ENCODE data around the gene USP9X.
"Not testable (repeated sequence)": the region's sequence is repeated elsewhere in the genome, so short reads cannot be mapped to it uniquely, and the experiment has no call there.

Gene USP9X

DNA sequence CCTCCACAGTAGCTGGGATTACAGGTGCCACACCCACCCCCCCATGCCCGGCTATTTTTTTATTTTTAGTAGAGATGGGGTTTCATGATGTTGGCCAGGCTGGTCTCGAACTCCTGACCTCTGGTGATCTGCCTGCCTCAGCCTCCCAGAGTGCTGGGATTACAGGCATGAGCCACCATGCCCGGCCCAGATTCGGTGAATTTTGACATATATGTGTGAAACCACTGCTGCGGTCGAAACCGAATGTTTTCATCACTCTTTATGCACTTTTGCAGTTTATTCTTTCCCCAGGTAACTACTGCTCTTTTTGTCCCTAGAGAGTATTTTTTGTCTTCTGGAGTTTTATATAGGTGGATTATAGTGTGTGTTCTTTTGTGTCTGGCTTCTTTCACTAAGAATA, 101.7 kb downstream of the USP9X start:
- DNase-seq (ENCODE audit: low spot score) = not testable (repeated sequence)

- DNase-seq (ENCODE audit: low spot score) = no peak
Measured at GRCh38 chrX:41189156-41189555, 103.9 kb downstream of the USP9X start.

- DNase-seq (ENCODE audit: low spot score) = no peak
Measured at GRCh38 chrX:41192880-41193279, 107.6 kb downstream of the USP9X start.

DNA sequence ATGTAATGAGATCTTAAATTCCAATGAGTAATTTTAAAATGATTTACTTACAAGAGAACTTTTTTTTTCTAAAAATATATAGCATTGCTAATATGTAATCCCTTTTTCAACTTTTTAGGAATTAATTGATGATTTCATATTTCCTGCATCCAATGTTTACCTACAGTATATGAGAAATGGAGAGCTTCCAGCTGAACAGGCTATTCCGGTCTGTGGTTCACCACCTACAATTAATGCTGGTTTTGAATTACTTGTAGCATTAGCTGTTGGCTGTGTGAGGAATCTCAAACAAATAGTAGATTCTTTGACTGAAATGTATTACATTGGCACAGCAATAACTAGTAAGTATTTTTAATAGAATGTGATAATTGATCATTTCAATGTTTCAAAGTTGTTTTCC, 113.2 kb downstream of the USP9X start:
- DNase-seq (ENCODE audit: low spot score) = no peak

GRCh38 chrX:41200785-41201184, 115.5 kb downstream of the USP9X start:
- DNase-seq (ENCODE audit: low spot score) = no peak

DNA sequence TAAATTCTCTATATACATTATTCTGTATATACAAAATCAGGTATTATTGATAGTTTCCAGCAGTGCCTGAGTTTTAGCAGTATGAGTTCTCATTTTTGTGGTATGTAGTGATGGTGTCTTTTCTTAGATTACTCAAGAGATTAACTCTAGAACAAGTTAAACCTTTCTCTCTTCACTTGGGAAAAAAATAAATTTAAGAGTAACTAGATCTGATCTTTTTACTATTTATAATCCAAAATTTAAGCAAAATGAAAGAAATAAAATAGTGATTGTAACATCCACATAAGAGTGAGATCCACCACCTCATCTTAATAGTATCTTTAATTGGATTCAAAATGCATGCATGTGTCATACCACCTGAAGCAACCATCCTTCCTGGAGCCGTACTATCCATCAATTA, 124.6 kb downstream of the USP9X start:
- no peak for DNase-seq (ENCODE audit: low spot score)

DNA sequence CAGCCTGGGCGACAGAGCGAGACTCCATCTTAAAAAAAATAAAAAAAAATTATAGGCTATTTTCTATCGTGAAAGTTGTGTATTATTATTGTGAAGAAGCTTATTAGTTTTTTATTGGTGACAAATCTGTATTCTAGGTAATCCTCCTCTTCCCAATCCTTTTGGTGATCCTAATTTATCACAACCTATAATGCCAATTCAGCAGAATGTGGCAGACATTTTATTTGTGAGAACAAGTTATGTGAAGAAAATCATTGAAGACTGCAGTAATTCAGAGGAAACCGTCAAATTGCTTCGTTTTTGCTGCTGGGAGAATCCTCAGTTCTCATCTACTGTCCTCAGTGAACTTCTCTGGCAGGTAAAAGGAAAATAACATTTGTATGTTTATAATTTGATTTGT, 139.4 kb downstream of the USP9X start:
- DNase-seq (ENCODE audit: low spot score) = no peak

GRCh38 chrX:41233988-41234387, 148.7 kb downstream of the USP9X start:
- DNase-seq (ENCODE audit: low spot score) = no peak

DNA sequence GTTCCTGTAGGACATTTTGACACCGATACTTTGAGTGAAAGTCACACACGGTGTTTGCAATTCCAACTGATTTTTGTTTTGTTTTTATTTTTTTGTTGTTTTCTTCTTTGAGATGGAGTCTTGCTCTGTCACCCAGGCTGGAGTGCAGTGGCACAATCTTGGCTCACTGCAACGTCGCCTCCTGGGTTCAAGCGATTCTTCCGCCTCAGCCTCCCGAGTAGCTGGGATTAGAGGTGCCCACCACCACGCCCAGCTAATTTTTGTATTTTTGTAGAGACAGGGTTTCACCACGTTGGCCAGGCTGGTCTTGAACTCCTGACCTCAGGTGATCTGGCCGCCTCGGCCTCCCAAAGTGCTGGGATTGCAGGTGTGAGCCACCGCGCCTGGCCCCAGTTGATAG, 149.2 kb downstream of the USP9X start:
- DNase-seq (ENCODE audit: low spot score) = not testable (repeated sequence)

DNA sequence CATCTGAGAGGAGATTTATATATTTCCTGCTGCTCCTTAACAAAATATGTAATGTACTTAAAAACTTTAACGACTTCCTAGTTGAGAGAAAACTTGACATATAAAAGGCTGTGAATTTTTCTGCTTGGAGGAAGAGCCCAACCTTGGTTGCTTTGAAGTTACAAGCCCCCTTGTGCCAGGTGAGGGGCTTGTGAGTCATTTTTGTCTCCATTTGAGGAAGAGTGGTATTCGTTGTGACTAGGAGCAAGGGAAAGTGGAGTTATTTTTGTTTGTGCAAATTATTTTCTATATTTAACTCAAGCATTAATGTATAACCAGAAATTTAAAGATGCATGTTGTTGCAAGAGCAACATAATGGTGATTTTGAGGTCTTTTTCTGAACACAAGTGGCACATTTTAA, 149.7 kb downstream of the USP9X start:
- no peak for DNase-seq (ENCODE audit: low spot score)

DNA sequence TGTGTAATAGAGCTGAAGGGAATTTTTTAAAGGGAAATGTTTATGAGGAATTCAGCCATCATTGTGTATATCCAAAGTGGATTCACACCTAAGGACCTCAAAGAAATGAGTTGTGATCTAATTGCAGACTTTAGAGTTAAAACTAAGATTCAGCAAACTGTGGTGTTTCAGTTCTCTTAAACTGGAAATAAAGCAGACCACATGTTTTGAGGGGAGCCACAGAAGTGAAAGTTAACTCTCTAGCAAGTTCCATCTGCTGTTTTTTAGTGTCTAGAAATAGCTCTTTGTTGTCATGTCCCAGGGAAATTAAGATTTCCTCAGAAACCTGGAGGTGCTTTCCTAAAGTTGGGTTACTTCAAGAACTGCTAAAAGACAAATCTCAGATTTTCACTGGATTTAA, 151.4 kb downstream of the USP9X start:
- DNase-seq (ENCODE audit: low spot score) = no peak

GRCh38 chrX:41240509-41240908, 155.3 kb downstream of the USP9X start:
- DNase-seq (ENCODE audit: low spot score) = no peak

DNA sequence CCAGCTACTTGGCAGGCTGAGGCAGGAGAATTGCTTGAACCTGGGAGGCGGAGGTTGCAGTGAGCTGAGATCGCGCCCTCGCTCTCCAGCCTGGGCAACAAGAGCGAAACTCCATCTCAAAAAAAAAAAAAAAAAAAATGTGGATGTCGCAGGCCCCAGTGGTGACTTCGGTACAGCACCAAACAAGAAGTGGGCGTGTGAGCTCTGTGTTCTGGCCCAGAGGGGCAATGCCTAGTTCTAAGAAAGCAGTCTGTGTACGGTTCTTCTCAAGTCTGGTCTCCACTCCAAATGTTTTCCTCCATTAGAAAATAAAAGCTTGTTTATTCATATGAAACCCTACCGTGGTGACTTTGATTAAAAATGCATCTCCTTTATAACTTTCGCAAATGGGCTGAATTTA, 156.7 kb downstream of the USP9X start:
- DNase-seq (ENCODE audit: low spot score) = no peak

GRCh38 chrX:41245641-41246040, 160.4 kb downstream of the USP9X start:
- no peak for DNase-seq (ENCODE audit: low spot score)

DNA sequence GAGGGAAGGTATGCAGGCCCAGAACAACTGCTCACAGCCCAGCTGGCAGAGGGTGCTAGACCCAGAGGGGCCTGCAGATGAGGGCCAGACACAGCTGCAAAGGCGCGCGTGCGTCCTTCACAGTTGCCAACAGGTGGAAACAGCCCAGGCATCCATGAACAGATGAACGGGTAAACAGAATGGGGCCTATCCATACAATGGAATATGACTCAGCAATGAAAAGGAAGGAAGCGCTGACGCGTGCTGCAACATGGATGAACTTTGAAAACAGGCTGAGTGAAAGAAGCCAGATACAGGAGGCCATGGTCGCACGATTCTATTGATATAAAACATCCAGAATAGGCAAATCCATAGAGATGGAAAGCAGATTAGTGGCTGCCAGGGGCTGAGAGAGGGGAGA, 165.6 kb downstream of the USP9X start:
- DNase-seq (ENCODE audit: low spot score) = no peak

- no peak for DNase-seq (ENCODE audit: low spot score)
Measured at GRCh38 chrX:41257801-41258200, 172.6 kb downstream of the USP9X start.

DNA sequence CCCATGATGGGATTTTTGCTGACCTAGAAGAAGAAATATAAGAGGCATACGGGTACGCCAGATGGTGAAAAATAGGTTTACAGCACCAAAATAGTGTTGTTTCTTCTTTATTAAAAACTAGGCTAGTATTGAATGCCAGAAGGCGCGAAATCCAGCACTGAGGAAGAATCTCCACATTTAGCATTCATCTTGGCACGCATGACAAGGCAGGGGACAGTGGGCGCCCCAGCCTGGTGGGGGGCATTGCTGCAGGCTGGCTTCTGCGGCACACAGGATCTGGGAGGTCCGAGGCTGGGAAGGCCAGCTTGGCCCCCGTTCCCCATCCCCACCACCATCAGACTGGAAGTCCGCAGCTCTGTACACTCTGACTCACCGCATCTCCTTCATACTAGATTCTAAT, 173.0 kb downstream of the USP9X start:
- no peak for DNase-seq (ENCODE audit: low spot score)

- DNase-seq (ENCODE audit: low spot score) = no peak
Measured at GRCh38 chrX:41258871-41259270, 173.6 kb downstream of the USP9X start.

- DNase-seq (ENCODE audit: low spot score) = no peak
Measured at GRCh38 chrX:41259516-41259915, 174.3 kb downstream of the USP9X start.

- no peak for DNase-seq (ENCODE audit: low spot score)
Measured at GRCh38 chrX:41265615-41266014, 180.4 kb downstream of the USP9X start.

DNA sequence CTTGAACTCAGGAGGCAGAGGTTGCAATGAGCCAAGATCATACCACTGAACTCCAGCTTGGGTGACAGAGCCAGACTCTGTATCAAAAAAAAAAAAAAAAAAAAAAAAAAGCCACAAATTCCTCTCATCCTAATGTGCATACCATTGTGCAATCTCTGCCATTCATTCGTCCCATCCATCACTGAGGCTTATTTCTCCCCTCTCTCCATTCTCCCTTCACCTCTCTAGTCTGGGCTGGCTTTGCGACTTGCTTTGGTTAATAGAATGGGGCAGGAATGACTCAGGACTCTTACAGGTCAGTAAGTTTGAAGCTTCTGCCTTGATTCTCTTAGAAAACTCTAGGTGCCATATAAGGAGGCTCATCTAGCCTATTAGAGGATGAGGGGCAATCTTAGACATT, 188.4 kb downstream of the USP9X start:
- DNase-seq (ENCODE audit: low spot score) = no peak

GRCh38 chrX:41275661-41276609, 190.7 kb downstream of the USP9X start:
- peak; percentile 31 for DNase-seq (ENCODE audit: low spot score)

GRCh38 chrX:41276661-41277506, 191.6 kb downstream of the USP9X start:
- DNase-seq (ENCODE audit: low spot score) = no peak

Data from hematopoietic multipotent progenitor cell treated with erythropoietin and hydrocortisone succinate and interleukin-3 and kit ligand, for 17 days (in vitro differentiated cells).